Prostate gland (tissue), 2 donors: ENCODE data around the gene PRPSAP1.

Source experiments
- POLR2A ChIP-seq: fragments of 450-650 bp; IDR thresholded peaks from one replicate; pipeline ENCODE4 v1.6.1; 2016; ENCODE audit warnings: antibody characterized with exemption, mild to moderate bottlenecking
- POLR2AphosphoS5 ChIP-seq: sonication (generic); formaldehyde crosslinking; IDR thresholded peaks from one replicate; pipeline ENCODE4 v1.6.1; 2017; ENCODE audit warnings: antibody characterized with exemption
- TF ChIP-seq, protein P1 (sequence below), 4 experiments: fragments of 200-600 bp in 2 of 4; fragments of 450-650 bp in 2 of 4; sonication (generic) in 2 of 4; IDR thresholded peaks; 1 replicate in 3 of 4; 2 replicates in 1 of 4; pipeline ENCODE4 v1.5.1; 2016 to 2019; ENCODE audit warnings: antibody characterized with exemption in 4 of 4, mild to moderate bottlenecking in 2 of 4, moderate library complexity in 2 of 4

GRCh38 chr17:76351526-76352071 lies 2.1 kb downstream of the PRPSAP1 start:
- TF ChIP-seq POLR2AphosphoS5 (no peak), POLR2A (no peak)
- TF ChIP-seq, protein P1, sequence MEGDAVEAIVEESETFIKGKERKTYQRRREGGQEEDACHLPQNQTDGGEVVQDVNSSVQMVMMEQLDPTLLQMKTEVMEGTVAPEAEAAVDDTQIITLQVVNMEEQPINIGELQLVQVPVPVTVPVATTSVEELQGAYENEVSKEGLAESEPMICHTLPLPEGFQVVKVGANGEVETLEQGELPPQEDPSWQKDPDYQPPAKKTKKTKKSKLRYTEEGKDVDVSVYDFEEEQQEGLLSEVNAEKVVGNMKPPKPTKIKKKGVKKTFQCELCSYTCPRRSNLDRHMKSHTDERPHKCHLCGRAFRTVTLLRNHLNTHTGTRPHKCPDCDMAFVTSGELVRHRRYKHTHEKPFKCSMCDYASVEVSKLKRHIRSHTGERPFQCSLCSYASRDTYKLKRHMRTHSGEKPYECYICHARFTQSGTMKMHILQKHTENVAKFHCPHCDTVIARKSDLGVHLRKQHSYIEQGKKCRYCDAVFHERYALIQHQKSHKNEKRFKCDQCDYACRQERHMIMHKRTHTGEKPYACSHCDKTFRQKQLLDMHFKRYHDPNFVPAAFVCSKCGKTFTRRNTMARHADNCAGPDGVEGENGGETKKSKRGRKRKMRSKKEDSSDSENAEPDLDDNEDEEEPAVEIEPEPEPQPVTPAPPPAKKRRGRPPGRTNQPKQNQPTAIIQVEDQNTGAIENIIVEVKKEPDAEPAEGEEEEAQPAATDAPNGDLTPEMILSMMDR (IDR thresholded peaks at IDR 0.05): no peak
